Pons (tissue), 1 donor: ENCODE results near the gene PCNX1.

Source experiments
- DNase-seq: peaks from one replicate; pipeline ENCODE4 v3.0.0-alpha.2; 2016; ENCODE audit warnings: low spot score

PCNX1 gene

GRCh38 chr14:71086567-71086966, 179.3 kb downstream of the PCNX1 start:
- no peak for DNase-seq

- no peak for DNase-seq
These were observed 182.7 kb downstream of the PCNX1 start for GRCh38 chr14:71089971-71090370.

- no peak for DNase-seq
These were observed 187.5 kb downstream of the PCNX1 start for GRCh38 chr14:71094722-71095121.

GRCh38 chr14:71096947-71097346, 189.7 kb downstream of the PCNX1 start:
- no peak for DNase-seq

GRCh38 chr14:71103662-71104484, 196.6 kb downstream of the PCNX1 start:
- DNase-seq = peak; percentile 65

- no peak for DNase-seq
These were observed 197.9 kb downstream of the PCNX1 start for GRCh38 chr14:71105177-71105576.

- no peak for DNase-seq
These were observed 200.7 kb downstream of the PCNX1 start for GRCh38 chr14:71107921-71108320.

GRCh38 chr14:71108398-71109119, 201.3 kb downstream of the PCNX1 start:
- no peak for DNase-seq

GRCh38 chr14:71113376-71113775, 206.1 kb downstream of the PCNX1 start:
- no peak for DNase-seq

- DNase-seq = no peak
These were observed 207.3 kb downstream of the PCNX1 start for GRCh38 chr14:71114565-71114964.

GRCh38 chr14:71115306-71115705, 208.0 kb downstream of the PCNX1 start:
- DNase-seq = no peak

- DNase-seq = no peak
These were observed 208.7 kb downstream of the PCNX1 start for GRCh38 chr14:71115821-71116567.

GRCh38 chr14:71116568-71117122, 209.4 kb downstream of the PCNX1 start:
- DNase-seq = no peak

- DNase-seq = no peak
These were observed 210.8 kb downstream of the PCNX1 start for GRCh38 chr14:71117839-71118743.

GRCh38 chr14:71119075-71119474, 211.8 kb downstream of the PCNX1 start:
- no peak for DNase-seq

GRCh38 chr14:71119832-71120231, 212.6 kb downstream of the PCNX1 start:
- no peak for DNase-seq

- DNase-seq = no peak
These were observed 213.7 kb downstream of the PCNX1 start for GRCh38 chr14:71121001-71121400.

- DNase-seq = no peak
These were observed 214.5 kb downstream of the PCNX1 start for GRCh38 chr14:71121711-71122110.

GRCh38 chr14:71122866-71123565, 215.8 kb downstream of the PCNX1 start:
- no peak for DNase-seq

GRCh38 chr14:71123579-71124135, 216.4 kb downstream of the PCNX1 start:
- DNase-seq = no peak
